ENCODE data around the gene TRIM71. TPM values are rescaled to one million over a fixed set of nuclear protein-coding genes. Genes with fewer than 3 reads are reported as not detected.
A peak's percentile ranks its signal among the peaks of the same experiment; 100 is the strongest.

The TRIM71 gene
- total RNA-seq, 1 donor from 2014 or later = 106 TPM

DNA sequence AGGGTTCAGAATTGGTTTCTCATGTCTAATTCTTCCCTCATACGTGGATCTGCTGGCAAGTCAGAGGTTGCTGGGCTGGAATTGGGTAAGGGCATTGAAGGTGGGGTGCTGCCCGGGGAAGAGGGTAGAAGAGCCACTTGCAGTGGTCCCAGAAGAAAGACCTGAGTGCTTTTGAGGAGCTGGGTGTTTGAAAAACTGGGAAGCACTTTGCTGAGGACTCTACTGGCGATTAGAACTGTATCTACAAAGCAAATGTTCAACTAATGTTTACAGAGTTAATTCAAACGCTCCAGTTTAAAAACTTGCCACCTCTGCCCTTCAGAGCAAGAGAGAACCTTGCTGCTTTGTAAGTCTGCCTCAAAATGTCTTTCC, 21.9 kb downstream of the TRIM71 start:
- no peaks in the 10 kb centered on the region for H3K36me3 ChIP-seq
- H3K36me3 Mint-ChIP-seq = no peaks in the 10 kb centered on the region
- H3K4me2 ChIP-seq = peak overlapping the region; percentile 81
- no peaks in the 10 kb centered on the region for H3K27me3 ChIP-seq
- H4K20me1 ChIP-seq (ENCODE audit: low read depth) = peaks cover 96% of the 10 kb centered on the region
- H3K9ac ChIP-seq = no peak overlapping the region
- peaks cover 12% of the 10 kb centered on the region for H3K27me3 Mint-ChIP-seq (ENCODE audit: insufficient read depth, low read depth)
- no peak overlapping the region for H2AFZ ChIP-seq (replicated peaks)
- no peak overlapping the region for H3K4me3 Mint-ChIP-seq
- DNase-seq (ENCODE audit: low spot score) = no peak
- H3K27ac ChIP-seq = peak overlapping the region; percentile 98
- peak overlapping the region; percentile 72 for H3K27ac Mint-ChIP-seq
- peaks cover 100% of the 10 kb centered on the region for H3F3A ChIP-seq (ENCODE audit: low read depth)
- peaks cover 94% of the 10 kb centered on the region for H3K4me1 Mint-ChIP-seq
- TF ChIP-seq, protein P1, sequence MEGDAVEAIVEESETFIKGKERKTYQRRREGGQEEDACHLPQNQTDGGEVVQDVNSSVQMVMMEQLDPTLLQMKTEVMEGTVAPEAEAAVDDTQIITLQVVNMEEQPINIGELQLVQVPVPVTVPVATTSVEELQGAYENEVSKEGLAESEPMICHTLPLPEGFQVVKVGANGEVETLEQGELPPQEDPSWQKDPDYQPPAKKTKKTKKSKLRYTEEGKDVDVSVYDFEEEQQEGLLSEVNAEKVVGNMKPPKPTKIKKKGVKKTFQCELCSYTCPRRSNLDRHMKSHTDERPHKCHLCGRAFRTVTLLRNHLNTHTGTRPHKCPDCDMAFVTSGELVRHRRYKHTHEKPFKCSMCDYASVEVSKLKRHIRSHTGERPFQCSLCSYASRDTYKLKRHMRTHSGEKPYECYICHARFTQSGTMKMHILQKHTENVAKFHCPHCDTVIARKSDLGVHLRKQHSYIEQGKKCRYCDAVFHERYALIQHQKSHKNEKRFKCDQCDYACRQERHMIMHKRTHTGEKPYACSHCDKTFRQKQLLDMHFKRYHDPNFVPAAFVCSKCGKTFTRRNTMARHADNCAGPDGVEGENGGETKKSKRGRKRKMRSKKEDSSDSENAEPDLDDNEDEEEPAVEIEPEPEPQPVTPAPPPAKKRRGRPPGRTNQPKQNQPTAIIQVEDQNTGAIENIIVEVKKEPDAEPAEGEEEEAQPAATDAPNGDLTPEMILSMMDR (IDR thresholded peaks at IDR 0.05) = no peak
- TF ChIP-seq EZH2 (IDR thresholded peaks at IDR 0.05) = no peak
- TF ChIP-seq EZH2phosphoT487 (IDR thresholded peaks at IDR 0.05) = no peak
- no peaks in the 10 kb centered on the region for H3K9me3 ChIP-seq (ENCODE audit: low read depth)
- no peaks in the 10 kb centered on the region for H3K9me3 Mint-ChIP-seq
- H3K4me1 ChIP-seq = peaks cover 95% of the 10 kb centered on the region
- peaks cover 93% of the 10 kb centered on the region for H3K79me2 ChIP-seq (ENCODE audit: low read depth)
- peak overlapping the region; percentile 37 for H3K4me3 ChIP-seq

DNA sequence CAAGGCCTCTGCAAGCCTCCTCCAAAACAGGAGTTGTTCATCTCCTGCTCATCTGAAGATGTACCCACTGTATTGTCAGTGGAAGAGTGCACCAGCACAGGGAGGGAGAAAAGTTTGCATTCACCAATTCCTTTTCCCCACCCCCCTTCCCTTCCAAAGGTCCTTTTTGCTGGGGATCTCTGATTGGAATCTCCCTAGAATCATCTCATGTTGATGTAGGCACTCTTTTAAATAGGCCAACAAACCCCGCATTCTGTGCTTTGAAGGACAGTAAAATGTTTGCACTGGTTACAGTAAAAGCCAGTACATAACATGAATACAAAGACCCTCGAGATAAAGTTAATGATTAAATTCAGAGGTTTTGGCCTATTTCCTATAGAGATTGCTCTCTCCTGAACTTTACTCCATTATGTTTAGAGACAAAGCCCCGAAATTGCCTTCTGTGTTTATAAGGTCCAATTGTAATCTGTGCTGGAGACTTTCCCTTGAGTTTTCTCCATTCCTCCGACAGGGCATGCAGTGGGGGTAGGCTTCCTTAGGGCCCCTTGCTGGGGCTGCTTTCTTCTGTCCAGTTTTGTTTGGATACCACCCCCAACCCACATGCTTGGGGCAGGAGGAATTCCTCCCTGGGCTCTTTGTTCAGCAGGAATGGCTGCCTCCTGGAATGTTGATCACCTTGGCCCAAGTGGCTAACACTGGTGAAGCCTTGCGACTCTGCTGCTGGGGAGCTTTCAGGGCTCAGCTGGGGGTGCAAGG, 22.5 kb downstream of the TRIM71 start:
- Mint-ChIP-seq H3K9me3 (no peaks in the 10 kb centered on the region), H3K27me3 (ENCODE audit: insufficient read depth, low read depth) (peaks cover 12% of the 10 kb centered on the region), H3K27ac (peak overlapping the region; percentile 69), H3K4me1 (peaks cover 94% of the 10 kb centered on the region), H3K4me3 (peak overlapping the region; percentile 15), H3K36me3 (no peaks in the 10 kb centered on the region)
- Histone ChIP-seq H3K36me3 (no peaks in the 10 kb centered on the region), H2AFZ (replicated peaks) (no peak overlapping the region), H3K9ac (no peak overlapping the region), H4K20me1 (ENCODE audit: low read depth) (peaks cover 96% of the 10 kb centered on the region), H3K27me3 (no peaks in the 10 kb centered on the region), H3K4me1 (peaks cover 95% of the 10 kb centered on the region), H3K9me3 (ENCODE audit: low read depth) (no peaks in the 10 kb centered on the region), H3K4me2 (peak overlapping the region; percentile 81), H3K27ac (peak overlapping the region; percentile 98), H3K4me3 (peak overlapping the region; percentile 37), H3K79me2 (ENCODE audit: low read depth) (peaks cover 93% of the 10 kb centered on the region), H3F3A (ENCODE audit: low read depth) (peaks cover 100% of the 10 kb centered on the region)
- DNase-seq (ENCODE audit: low spot score) = peak; percentile 90
- TF ChIP-seq, protein P1 (IDR thresholded peaks at IDR 0.05) = no peak
- TF ChIP-seq EZH2phosphoT487 (IDR thresholded peaks at IDR 0.05) (no peak), EZH2 (IDR thresholded peaks at IDR 0.05) (no peak)

DNA sequence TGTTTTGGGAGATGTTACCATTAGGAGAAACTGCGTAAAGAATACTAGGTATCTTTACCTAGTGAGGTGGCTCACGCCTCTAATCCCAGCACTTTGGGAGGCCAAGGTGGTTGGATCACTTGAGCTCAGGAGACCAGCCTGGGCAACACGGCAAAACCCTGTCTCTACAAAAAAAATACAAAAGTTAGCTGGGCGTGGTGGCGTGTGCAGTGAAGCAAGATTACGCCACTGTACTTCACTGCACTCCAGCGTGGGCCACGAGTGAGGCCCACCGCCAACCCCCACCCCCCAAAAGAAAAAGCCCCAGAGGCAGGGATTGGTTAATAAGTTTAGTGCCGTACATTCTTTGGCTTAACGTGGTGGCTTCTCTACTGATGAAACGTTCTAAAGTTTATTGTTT, 23.5 kb downstream of the TRIM71 start:
- Mint-ChIP-seq H3K4me1 (peaks cover 89% of the 10 kb centered on the region), H3K27ac (no peak overlapping the region), H3K4me3 (no peak overlapping the region), H3K9me3 (no peaks in the 10 kb centered on the region), H3K36me3 (no peaks in the 10 kb centered on the region), H3K27me3 (ENCODE audit: insufficient read depth, low read depth) (peaks cover 12% of the 10 kb centered on the region)
- peaks cover 93% of the 10 kb centered on the region for H3K79me2 ChIP-seq (ENCODE audit: low read depth)
- H3K9ac ChIP-seq = no peak overlapping the region
- H2AFZ ChIP-seq (replicated peaks) = no peak overlapping the region
- peak overlapping the region; percentile 37 for H3K4me3 ChIP-seq
- H4K20me1 ChIP-seq (ENCODE audit: low read depth) = peaks cover 96% of the 10 kb centered on the region
- H3K4me2 ChIP-seq = peak overlapping the region; percentile 81
- TF ChIP-seq, protein P1 (IDR thresholded peaks at IDR 0.05) = no peak
- TF ChIP-seq EZH2phosphoT487 (IDR thresholded peaks at IDR 0.05) (no peak), EZH2 (IDR thresholded peaks at IDR 0.05) (no peak)
- H3F3A ChIP-seq (ENCODE audit: low read depth) = peaks cover 95% of the 10 kb centered on the region
- no peaks in the 10 kb centered on the region for H3K27me3 ChIP-seq
- no peaks in the 10 kb centered on the region for H3K36me3 ChIP-seq
- no peak for DNase-seq (ENCODE audit: low spot score)
- H3K27ac ChIP-seq = peak overlapping the region; percentile 98
- peaks cover 95% of the 10 kb centered on the region for H3K4me1 ChIP-seq
- no peaks in the 10 kb centered on the region for H3K9me3 ChIP-seq (ENCODE audit: low read depth)
